ENCODE data around the gene TK1. TPM values are rescaled to one million over a fixed set of nuclear protein-coding genes. Genes with fewer than 3 reads are reported as not detected.

The TK1 gene
- polyA plus RNA-seq, 2 of the 4 experiments (the other 2 are of a cell fraction), result 90.9 to 355 TPM

GRCh38 chr17:78134899-78135385 lies 51.9 kb downstream of the TK1 start:
- TF ChIP-seq KDM5A (IDR thresholded peaks at IDR 0.05) (no peak), CHD2 (IDR thresholded peaks at IDR 0.05; ENCODE audit: low read length, partially characterized antibody) (no peak), HOXB5 (CRISPR knock-in tag; IDR thresholded peaks at IDR 0.05) (no peak), E2F6 (IDR thresholded peaks at IDR 0.05; ENCODE audit: borderline replicate concordance, low read depth) (no peak), EHF (CRISPR knock-in tag; IDR thresholded peaks at IDR 0.05) (no peak), NR3C1 (IDR thresholded peaks at IDR 0.05) (no peak), POLR2AphosphoS2 (conservative IDR thresholded peaks at IDR 0.05; ENCODE audit: low read length) (no peak), USF2 (IDR thresholded peaks at IDR 0.05) (no peak), ELK1 (IDR thresholded peaks at IDR 0.05; ENCODE audit: low read depth, low read length) (no peak), RCOR1 (IDR thresholded peaks at IDR 0.05; ENCODE audit: low read depth, low read length) (no peak), SMC3 (IDR thresholded peaks at IDR 0.05) (no peak), HEYL (CRISPR knock-in tag; IDR thresholded peaks at IDR 0.05) (no peak), CBX8 (IDR thresholded peaks at IDR 0.05) (no peak), HDAC2 (IDR thresholded peaks at IDR 0.05) (no peak), MAFK (IDR thresholded peaks at IDR 0.05; ENCODE audit: partially characterized antibody) (no peak), MYC (IDR thresholded peaks at IDR 0.05; ENCODE audit: borderline replicate concordance, low read length) (no peak), TP53 (CRISPR knock-in tag; IDR thresholded peaks at IDR 0.05) (no peak), CBX2 (IDR thresholded peaks at IDR 0.05; ENCODE audit: borderline replicate concordance, low read depth) (no peak), BHLHE40 (IDR thresholded peaks at IDR 0.05; ENCODE audit: low read depth, low read length) (no peak)
- Histone ChIP-seq H3K27ac (no peak overlapping the region), H3K9me3 (no peaks in the 10 kb centered on the region), H3K4me1 (0 out of 3 replicates have a peak, but pooled peaks cover 4% of the 10 kb centered on the region), H3K4me2 (no peak overlapping the region), H3K4me3 (no peak overlapping the region)
- DNase-seq (ENCODE audit: low read depth in 1 of 2, low spot score in 1 of 2) (no peak), FAIRE-seq (no peak), ATAC-seq (no peak)
- ChIA-PET POLR2A (no interaction called here), CTCF (interaction anchor here (0.8 to 24.0 kb wide), 22 partner anchors 9 to 593 kb away, joined by 3 to 295 read pairs (median 4); partner anchors contain the start of genes AFMID, SYNGR2, TK1 and TMC6)
- 67% methylated on average over 9 of the region's 9 CpGs for WGBS (ENCODE audit: missing lambda C conversion rate)

- ChIA-PET POLR2A (no interaction called here), CTCF (interaction anchor here (0.8 to 24.0 kb wide), 22 partner anchors 10 to 591 kb away, joined by 3 to 295 read pairs (median 6); partner anchors contain the start of genes SYNGR2, TK1, TMC6 and TMC8)
- Histone ChIP-seq H3K4me1 (0 out of 3 replicates have a peak, but pooled peaks cover 2% of the 10 kb centered on the region), H3K27ac (no peak overlapping the region), H3K4me2 (no peak overlapping the region), H3K4me3 (no peak overlapping the region), H3K9me3 (no peaks in the 10 kb centered on the region)
- DNase-seq (ENCODE audit: low read depth in 1 of 2, low spot score in 1 of 2), result peak; percentile 79 to 80
- ATAC-seq, result peak; percentile 51 to 72
- TF ChIP-seq KDM1A (IDR thresholded peaks at IDR 0.05; ENCODE audit: low read depth) (peak; percentile 88; the same call in 1 of the 2 replicates), RAD21 (conservative IDR thresholded peaks at IDR 0.05 in 1 of 2, IDR thresholded peaks at IDR 0.05 in 1 of 2) (peak; percentile 51 to 69), HDAC2 (IDR thresholded peaks at IDR 0.05) (no peak), ZFP36 (IDR thresholded peaks at IDR 0.05; ENCODE audit: borderline replicate concordance, partially characterized antibody) (no peak), RCOR1 (IDR thresholded peaks at IDR 0.05; ENCODE audit: low read depth, low read length) (peak; percentile 67; the same call in 1 of the 2 replicates), SMC3 (IDR thresholded peaks at IDR 0.05) (peak; percentile 64), CTCF (IDR thresholded peaks at IDR 0.05) (peak; percentile 65), BCL3 (IDR thresholded peaks at IDR 0.05) (no peak), POLR2A (IDR thresholded peaks at IDR 0.05; ENCODE audit: low read length) (no peak)
- 43% methylated on average over 38 of the region's 39 CpGs for WGBS (ENCODE audit: missing lambda C conversion rate)
- no peak for FAIRE-seq
Measured at GRCh38 chr17:78133971-78134898, 52.6 kb downstream of the TK1 start.
